Colonic mucosa (tissue), 4 donors: ENCODE measurements around the gene TNNC1. TPM values are rescaled to one million over a fixed set of nuclear protein-coding genes. Genes with fewer than 3 reads are reported as not detected.

ENCODE experiments used
- DNase-seq: peaks from one replicate; pipeline ENCODE4 v3.0.0-alpha.2; 2020
- H3K27ac ChIP-seq: fragments of 200-600 bp; one replicate; pipeline ENCODE4 v1.8.0; 2021
- H3K27me3 ChIP-seq: fragments of 200-600 bp; one replicate; pipeline ENCODE4 v1.8.0; 2021
- H3K36me3 ChIP-seq: fragments of 200-600 bp; one replicate; pipeline ENCODE4 v1.8.0; 2021
- H3K4me1 ChIP-seq: fragments of 200-600 bp; one replicate; pipeline ENCODE4 v1.8.0; 2021; ENCODE audit warnings: mild to moderate bottlenecking
- H3K4me3 ChIP-seq: fragments of 200-600 bp; one replicate; pipeline ENCODE4 v1.8.0; 2021
- H3K9ac ChIP-seq, 2 donors: one replicate each; pipeline ENCODE4 v1.7.0; 2013; ENCODE audit warnings: control low read depth in 2 of 2, low read depth in 2 of 2, low read length in 2 of 2
- H3K9me3 ChIP-seq: fragments of 200-600 bp; one replicate; pipeline ENCODE4 v1.8.0; 2021
- CTCF ChIP-seq: fragments of 200-600 bp; IDR thresholded peaks from one replicate; pipeline ENCODE4 v1.8.0; 2022; ENCODE audit warnings: antibody characterized with exemption, mild to moderate bottlenecking
- intact Hi-C: fragments of 100-400 bp; cut with DNase I; formaldehyde crosslinking; loops from one replicate; pipeline ENCODE4 v1.14.1; 2022
- total RNA-seq, 2 donors: library from RNA; stranded (reverse); fragmentation: NEBNext Ultra II Directional in 1 of 2; extraction: Animal tissue kit (Norgen Biotek cat#: 25700) in 1 of 2; gene quantifications; one replicate each; pipeline ENCODE4 v1.2.1, GENCODE V29; 2021
- donor health status: healthy.
- donor health status: DM: no; HTN: no; CAD: no.
- donor health status: DM: no; HTN: no; CAD: no.

TNNC1 gene
- total RNA-seq, 2 donors from 2014 or later: 1.1 to 1.5 TPM

DNA sequence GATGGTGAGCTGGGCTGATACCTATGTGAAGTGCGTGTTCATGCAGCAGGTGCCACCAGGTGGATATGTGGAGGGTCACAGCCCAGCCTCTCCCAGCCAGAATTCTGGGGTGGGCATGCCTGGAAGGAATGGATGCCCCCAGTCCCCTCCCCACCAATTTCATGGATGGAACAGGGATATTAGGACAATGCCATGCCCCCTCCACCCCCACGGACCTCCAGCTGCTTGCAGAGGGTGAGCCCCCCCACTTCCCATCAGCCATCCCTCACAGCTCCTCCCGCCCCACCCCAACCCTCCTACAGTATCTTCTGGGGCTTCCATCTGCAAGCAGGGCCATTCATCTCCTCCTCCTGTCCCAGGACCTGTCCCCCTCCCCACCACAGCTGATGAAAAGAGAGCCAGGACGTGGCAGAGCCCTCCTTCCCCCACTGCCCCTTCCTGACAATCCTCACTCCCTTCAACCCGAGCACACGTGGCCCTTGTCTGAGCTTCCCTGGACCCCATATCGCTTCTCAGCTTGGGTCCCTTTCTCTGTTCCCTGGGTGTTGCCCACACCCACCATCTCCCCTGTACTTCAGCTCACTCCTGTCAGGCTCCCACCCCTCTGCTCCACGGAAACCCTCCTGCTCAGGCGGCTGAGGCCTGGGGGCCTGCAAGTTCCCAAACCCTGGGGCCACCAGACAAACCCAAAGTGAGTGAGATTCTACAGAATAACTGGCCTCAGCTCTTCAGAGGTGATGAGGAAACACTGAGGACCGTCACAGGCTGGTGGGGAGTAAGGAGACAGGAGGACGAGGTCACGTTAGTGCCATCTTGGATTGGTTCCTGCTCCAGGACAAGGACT lies 6.1 kb downstream of the TNNC1 start:
- DNase-seq: no peak
- intact Hi-C loops: loop anchor here (2.0 to 5.0 kb wide), 2 partner anchors 19 to 215 kb away; no protein-coding TSS in a partner anchor
- H3K9ac ChIP-seq: no peak overlapping the region
- no peak for TF ChIP-seq CTCF
- no peak overlapping the region for H3K4me3 ChIP-seq
- H3K4me1 ChIP-seq: no peaks in the 10 kb centered on the region
- H3K27ac ChIP-seq: no peak overlapping the region
- no peaks in the 10 kb centered on the region for H3K36me3 ChIP-seq
- no peaks in the 10 kb centered on the region for H3K27me3 ChIP-seq
- H3K9me3 ChIP-seq: no peaks in the 10 kb centered on the region

DNA sequence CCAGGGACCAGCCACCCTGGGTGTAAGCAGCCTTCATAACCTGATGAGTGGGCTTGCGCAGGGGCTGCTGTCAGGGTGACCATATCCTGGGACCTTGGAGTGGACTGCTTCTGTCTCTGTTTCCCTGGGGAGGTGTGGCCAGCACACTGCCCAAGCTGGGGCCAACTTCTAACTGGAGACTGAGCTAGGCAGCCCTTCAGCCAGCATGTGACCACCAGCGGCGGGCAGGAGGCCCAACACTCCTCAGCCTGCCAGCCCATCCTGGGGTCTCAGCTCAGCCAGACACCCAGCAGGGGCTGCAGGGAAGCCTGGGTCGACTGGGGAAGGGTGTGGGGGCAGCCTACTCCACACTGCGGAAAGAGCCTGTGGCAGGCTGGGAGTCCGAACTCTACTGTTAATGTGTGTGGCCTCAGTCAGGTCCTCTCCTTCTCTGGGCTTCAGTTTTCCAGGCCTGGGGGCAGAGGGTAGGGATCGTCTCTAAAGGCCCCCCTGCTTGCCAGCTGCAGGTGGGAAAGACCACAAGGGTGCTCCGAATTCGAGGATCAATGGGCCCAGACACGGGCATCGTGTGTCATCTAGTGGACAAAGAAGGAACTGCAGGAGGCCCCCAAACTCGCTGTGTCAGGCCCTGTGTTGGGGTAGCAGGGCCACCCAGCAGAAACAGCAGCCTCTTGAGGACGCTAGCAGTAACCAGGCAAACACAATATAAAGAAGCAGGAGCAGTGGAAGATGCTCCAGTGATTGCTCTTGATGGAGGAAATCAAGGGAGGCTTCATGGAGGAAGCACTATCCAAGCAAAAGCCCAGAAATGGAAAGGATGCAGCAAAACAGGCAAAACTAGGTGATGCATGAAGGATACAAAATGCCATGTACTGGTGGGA lies 7.0 kb downstream of the TNNC1 start:
- H3K27ac ChIP-seq: no peak overlapping the region
- intact Hi-C loops: loop anchor here (2.0 to 5.0 kb wide), 2 partner anchors 18 to 215 kb away; no protein-coding TSS in a partner anchor
- no peaks in the 10 kb centered on the region for H3K27me3 ChIP-seq
- no peaks in the 10 kb centered on the region for H3K4me1 ChIP-seq
- DNase-seq: peak; percentile 69
- peak; percentile 100 for TF ChIP-seq CTCF
- peak overlapping the region in 1 of 2 donors; percentile 5 for H3K9ac ChIP-seq
- H3K36me3 ChIP-seq: no peaks in the 10 kb centered on the region
- no peak overlapping the region for H3K4me3 ChIP-seq
- no peaks in the 10 kb centered on the region for H3K9me3 ChIP-seq

GRCh38 chr3:52446042-52446441 lies 7.8 kb downstream of the TNNC1 start:
- Histone ChIP-seq H3K9me3 (no peaks in the 10 kb centered on the region), H3K36me3 (no peaks in the 10 kb centered on the region), H3K4me3 (no peak overlapping the region), H3K27me3 (no peaks in the 10 kb centered on the region), H3K4me1 (no peaks in the 10 kb centered on the region), H3K9ac (no peak overlapping the region), H3K27ac (no peak overlapping the region)
- no peak for DNase-seq
- no peak for TF ChIP-seq CTCF
- intact Hi-C loops: loop anchor here (2.0 to 5.0 kb wide), 2 partner anchors 17 to 214 kb away; no protein-coding TSS in a partner anchor

- H3K9ac ChIP-seq: no peak within 1 kb of the TSS
- peak; percentile 81 for DNase-seq
- H3K27me3 ChIP-seq: no peaks in the 10 kb centered on the region
- intact Hi-C loops: loop anchor here (5.0 kb wide), 1 partner anchor 213 kb away; no protein-coding TSS in a partner anchor
- peak; percentile 60 for TF ChIP-seq CTCF
- no peaks in the 10 kb centered on the region for H3K36me3 ChIP-seq
- no peak within 1 kb of the TSS for H3K4me3 ChIP-seq
- H3K9me3 ChIP-seq: no peaks in the 10 kb centered on the region
- no peaks in the 10 kb centered on the region for H3K4me1 ChIP-seq
- H3K27ac ChIP-seq: no peak within 1 kb of the TSS
Observed at GRCh38 chr3:52444860-52445793, 8.7 kb downstream of the TNNC1 start, which contains the start of gene SEMA3G. SEMA3G (minus strand) TSS chr3:52445103; CDS start chr3:52445027, 76 bp downstream.
